ENCODE measurements around the gene SPRED2.

The SPRED2 gene

DNA sequence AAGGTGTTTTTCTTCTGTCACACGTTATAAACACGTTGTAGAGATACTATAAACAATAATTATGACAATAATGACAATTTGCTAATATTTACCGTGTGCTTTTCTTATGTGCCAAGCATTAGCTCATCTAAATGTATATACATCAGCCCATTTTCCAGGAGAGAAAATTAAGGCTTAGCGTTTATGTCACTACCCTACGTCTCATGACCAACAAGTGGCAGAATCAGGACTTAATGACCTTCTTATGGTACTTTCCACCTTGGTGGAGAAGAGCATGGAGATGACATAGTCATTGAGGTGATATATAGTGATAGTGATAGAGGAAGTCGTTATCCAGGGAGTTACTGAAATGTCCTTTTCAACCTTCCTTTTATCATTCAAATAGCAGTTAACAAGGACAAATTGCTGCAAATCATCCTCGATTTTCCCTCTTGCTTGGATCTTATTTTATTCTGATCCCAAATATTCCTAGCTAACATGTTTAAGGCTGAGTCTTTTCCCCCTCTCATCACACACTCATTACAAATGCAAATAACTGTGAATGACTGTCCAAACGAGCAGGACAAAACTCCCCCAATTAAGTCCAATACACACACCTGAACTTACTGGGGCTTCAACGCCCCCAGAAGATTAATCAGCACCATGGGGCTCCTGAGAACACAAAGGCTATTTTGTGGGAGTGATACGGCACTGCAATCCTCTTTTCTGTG, 27.3 kb downstream of the SPRED2 start:
- no peaks in the 10 kb centered on the region for H3K27me3 ChIP-seq (ENCODE audit: control insufficient read depth, low read length)
- H3F3A ChIP-seq (ENCODE audit: control insufficient read depth, insufficient read depth): peaks cover 15% of the 10 kb centered on the region; the same call in 1 of the 2 replicates
- H3K9me3 ChIP-seq (ENCODE audit: control insufficient read depth, insufficient read depth, low read length): no peaks in the 10 kb centered on the region
- no peak overlapping the region for H3K27ac ChIP-seq (ENCODE audit: low read depth, low read length)
- H3K4me2 ChIP-seq (ENCODE audit: low read length): peak overlapping the region; percentile 90
- peaks cover 79% of the 10 kb centered on the region for H3K79me2 ChIP-seq (ENCODE audit: control insufficient read depth, low read length)
- H3K36me3 ChIP-seq (ENCODE audit: control insufficient read depth, low read length): no peaks in the 10 kb centered on the region
- H3K4me1 ChIP-seq (ENCODE audit: control insufficient read depth, low read length): peaks cover 71% of the 10 kb centered on the region
- no peaks in the 10 kb centered on the region for H3K9me2 ChIP-seq (replicated peaks; ENCODE audit: control insufficient read depth, low read length)
- peaks cover 10% of the 10 kb centered on the region; the same call in 1 of the 2 replicates for H4K20me1 ChIP-seq (ENCODE audit: control insufficient read depth, insufficient read depth, low read depth, low read length)
- TF ChIP-seq, protein P1, sequence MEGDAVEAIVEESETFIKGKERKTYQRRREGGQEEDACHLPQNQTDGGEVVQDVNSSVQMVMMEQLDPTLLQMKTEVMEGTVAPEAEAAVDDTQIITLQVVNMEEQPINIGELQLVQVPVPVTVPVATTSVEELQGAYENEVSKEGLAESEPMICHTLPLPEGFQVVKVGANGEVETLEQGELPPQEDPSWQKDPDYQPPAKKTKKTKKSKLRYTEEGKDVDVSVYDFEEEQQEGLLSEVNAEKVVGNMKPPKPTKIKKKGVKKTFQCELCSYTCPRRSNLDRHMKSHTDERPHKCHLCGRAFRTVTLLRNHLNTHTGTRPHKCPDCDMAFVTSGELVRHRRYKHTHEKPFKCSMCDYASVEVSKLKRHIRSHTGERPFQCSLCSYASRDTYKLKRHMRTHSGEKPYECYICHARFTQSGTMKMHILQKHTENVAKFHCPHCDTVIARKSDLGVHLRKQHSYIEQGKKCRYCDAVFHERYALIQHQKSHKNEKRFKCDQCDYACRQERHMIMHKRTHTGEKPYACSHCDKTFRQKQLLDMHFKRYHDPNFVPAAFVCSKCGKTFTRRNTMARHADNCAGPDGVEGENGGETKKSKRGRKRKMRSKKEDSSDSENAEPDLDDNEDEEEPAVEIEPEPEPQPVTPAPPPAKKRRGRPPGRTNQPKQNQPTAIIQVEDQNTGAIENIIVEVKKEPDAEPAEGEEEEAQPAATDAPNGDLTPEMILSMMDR (IDR thresholded peaks at IDR 0.05; ENCODE audit: low read depth, low read length, poor library complexity, severe bottlenecking): no peak
- no peak for TF ChIP-seq EZH2phosphoT487 (IDR thresholded peaks at IDR 0.05; ENCODE audit: borderline replicate concordance, low read length)
- H3K4me3 ChIP-seq (ENCODE audit: low read length): no peak overlapping the region

DNA sequence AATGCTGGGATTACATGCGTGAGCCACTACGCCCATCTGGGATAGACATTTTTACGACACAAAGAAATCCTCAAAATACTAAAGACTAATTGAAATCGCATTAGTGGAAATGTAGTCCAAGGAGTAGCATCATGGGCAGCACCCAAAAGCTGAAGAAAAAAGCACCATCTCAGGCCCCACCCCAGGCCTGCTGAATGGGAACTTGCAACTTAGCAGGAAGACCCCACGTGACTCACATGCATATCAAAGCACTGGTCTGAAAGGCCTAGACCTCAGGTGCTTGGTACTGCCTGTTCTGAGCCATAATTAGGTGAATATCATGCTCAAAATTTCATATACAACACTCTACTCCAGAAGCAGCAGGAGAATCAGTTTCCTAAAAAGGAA, 28.9 kb downstream of the SPRED2 start:
- peaks cover 80% of the 10 kb centered on the region for H3K79me2 ChIP-seq (ENCODE audit: control insufficient read depth, low read length)
- no peak for TF ChIP-seq EZH2phosphoT487 (IDR thresholded peaks at IDR 0.05; ENCODE audit: borderline replicate concordance, low read length)
- TF ChIP-seq, protein P1 (IDR thresholded peaks at IDR 0.05; ENCODE audit: low read depth, low read length, poor library complexity, severe bottlenecking): no peak
- peaks cover 10% of the 10 kb centered on the region; the same call in 1 of the 2 replicates for H3F3A ChIP-seq (ENCODE audit: control insufficient read depth, insufficient read depth)
- peaks cover 65% of the 10 kb centered on the region for H3K4me1 ChIP-seq (ENCODE audit: control insufficient read depth, low read length)
- H3K36me3 ChIP-seq (ENCODE audit: control insufficient read depth, low read length): no peaks in the 10 kb centered on the region
- no peaks in the 10 kb centered on the region for H3K27me3 ChIP-seq (ENCODE audit: control insufficient read depth, low read length)
- H3K9me3 ChIP-seq (ENCODE audit: control insufficient read depth, insufficient read depth, low read length): no peaks in the 10 kb centered on the region
- H4K20me1 ChIP-seq (ENCODE audit: control insufficient read depth, insufficient read depth, low read depth, low read length): peaks cover 10% of the 10 kb centered on the region; the same call in 1 of the 2 replicates
- H3K9me2 ChIP-seq (replicated peaks; ENCODE audit: control insufficient read depth, low read length): no peaks in the 10 kb centered on the region
- H3K4me2 ChIP-seq (ENCODE audit: low read length): peak overlapping the region; percentile 8; the same call in 1 of the 2 replicates
- no peak overlapping the region for H3K4me3 ChIP-seq (ENCODE audit: low read length)
- no peak overlapping the region for H3K27ac ChIP-seq (ENCODE audit: low read depth, low read length)

DNA sequence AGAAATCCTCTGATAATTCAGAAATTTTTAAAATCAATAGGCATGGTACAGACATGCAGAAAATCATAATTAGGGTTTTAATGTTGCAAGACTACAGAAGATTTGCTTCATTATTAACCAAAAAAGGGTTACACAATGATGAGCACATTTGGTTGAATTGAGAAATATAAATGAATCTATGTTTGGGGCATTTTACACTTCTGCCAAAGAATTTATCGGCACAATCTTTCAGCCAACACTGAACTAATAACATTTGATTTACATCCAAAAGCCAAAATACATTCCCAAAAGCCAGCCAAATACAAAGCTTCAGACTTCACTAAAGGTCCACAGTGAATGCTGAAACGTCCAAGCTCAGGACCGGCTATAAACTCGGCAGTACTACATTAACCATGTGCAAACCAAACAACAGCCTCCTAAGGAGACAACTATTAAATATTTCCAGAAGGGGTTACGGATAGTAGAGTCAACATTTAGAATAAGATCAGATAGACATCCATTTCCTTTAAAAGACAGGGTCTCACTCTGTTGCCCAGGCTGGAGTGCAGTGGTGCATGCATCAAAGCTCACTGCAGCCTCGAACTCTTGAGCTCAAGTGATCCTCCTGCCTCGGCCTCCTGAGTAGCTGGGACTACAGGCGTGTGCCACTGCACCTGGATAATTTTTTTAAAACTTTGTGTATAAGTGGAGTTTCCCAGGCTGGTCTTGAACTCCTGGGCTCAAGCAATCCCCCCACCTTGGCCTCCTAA, 29.4 kb downstream of the SPRED2 start:
- Histone ChIP-seq H3K9me3 (ENCODE audit: control insufficient read depth, insufficient read depth, low read length) (no peaks in the 10 kb centered on the region), H3K4me3 (ENCODE audit: low read length) (no peak overlapping the region), H3K4me2 (ENCODE audit: low read length) (peak overlapping the region; percentile 8; the same call in 1 of the 2 replicates), H3K27me3 (ENCODE audit: control insufficient read depth, low read length) (no peaks in the 10 kb centered on the region), H3F3A (ENCODE audit: control insufficient read depth, insufficient read depth) (peaks cover 6% of the 10 kb centered on the region; the same call in 1 of the 2 replicates), H3K79me2 (ENCODE audit: control insufficient read depth, low read length) (peaks cover 82% of the 10 kb centered on the region), H3K27ac (ENCODE audit: low read depth, low read length) (no peak overlapping the region), H4K20me1 (ENCODE audit: control insufficient read depth, insufficient read depth, low read depth, low read length) (peaks cover 10% of the 10 kb centered on the region; the same call in 1 of the 2 replicates), H3K4me1 (ENCODE audit: control insufficient read depth, low read length) (peaks cover 65% of the 10 kb centered on the region), H3K9me2 (replicated peaks; ENCODE audit: control insufficient read depth, low read length) (no peaks in the 10 kb centered on the region), H3K36me3 (ENCODE audit: control insufficient read depth, low read length) (no peaks in the 10 kb centered on the region)
- no peak for TF ChIP-seq EZH2phosphoT487 (IDR thresholded peaks at IDR 0.05; ENCODE audit: borderline replicate concordance, low read length)
- TF ChIP-seq, protein P1 (IDR thresholded peaks at IDR 0.05; ENCODE audit: low read depth, low read length, poor library complexity, severe bottlenecking): no peak
